Keratinocyte (primary cell): ENCODE measurements around the gene TRIM52.

Experiments used
- CTCF ChIP-seq, 3 experiments: IDR thresholded peaks in 1 of 3; conservative IDR thresholded peaks in 1 of 3; optimal IDR thresholded peaks in 1 of 3; 2 replicates in 2 of 3; 3 replicates in 1 of 3; pipeline versions ENCODE3 to v1.5.1; 2011; ENCODE audit warnings: low read length in 3 of 3, mild to moderate bottlenecking in 3 of 3, moderate library complexity in 2 of 3, control low read depth in 1 of 3, inconsistent platforms in 1 of 3; ENCODE audit not compliant: insufficient read depth in 2 of 3; ENCODE audit errors: extremely low read depth in 1 of 3
- EZH2 ChIP-seq: IDR thresholded peaks from one replicate; pipeline ENCODE4 v1.6.1; 2012; ENCODE audit warnings: inconsistent platforms, mild to moderate bottlenecking, low read length, moderate library complexity

GRCh38 chr5:181260720-181261319 is at the start of gene TRIM52:
- TF ChIP-seq CTCF (optimal IDR thresholded peaks at IDR 0.05 in 1 of 3, IDR thresholded peaks at IDR 0.05 in 1 of 3, conservative IDR thresholded peaks at IDR 0.05 in 1 of 3; ENCODE audit: extremely low read depth in 1 of 3, insufficient read depth in 2 of 3, low read length in 3 of 3) (peak in 1 of 3 experiments; percentile 7), EZH2 (no peak)
